HG03103 (cell line): ENCODE results near the gene CHDH.
A peak's percentile ranks its signal among the peaks of the same experiment; 100 is the strongest.

ENCODE experiments used
- ATAC-seq: cut with Tn5 transposase; IDR thresholded peaks from one replicate; pipeline ENCODE4 v1.9.1; 2021; ENCODE audit warnings: low read depth; ENCODE audit not compliant: unreplicated experiment

The CHDH gene

DNA sequence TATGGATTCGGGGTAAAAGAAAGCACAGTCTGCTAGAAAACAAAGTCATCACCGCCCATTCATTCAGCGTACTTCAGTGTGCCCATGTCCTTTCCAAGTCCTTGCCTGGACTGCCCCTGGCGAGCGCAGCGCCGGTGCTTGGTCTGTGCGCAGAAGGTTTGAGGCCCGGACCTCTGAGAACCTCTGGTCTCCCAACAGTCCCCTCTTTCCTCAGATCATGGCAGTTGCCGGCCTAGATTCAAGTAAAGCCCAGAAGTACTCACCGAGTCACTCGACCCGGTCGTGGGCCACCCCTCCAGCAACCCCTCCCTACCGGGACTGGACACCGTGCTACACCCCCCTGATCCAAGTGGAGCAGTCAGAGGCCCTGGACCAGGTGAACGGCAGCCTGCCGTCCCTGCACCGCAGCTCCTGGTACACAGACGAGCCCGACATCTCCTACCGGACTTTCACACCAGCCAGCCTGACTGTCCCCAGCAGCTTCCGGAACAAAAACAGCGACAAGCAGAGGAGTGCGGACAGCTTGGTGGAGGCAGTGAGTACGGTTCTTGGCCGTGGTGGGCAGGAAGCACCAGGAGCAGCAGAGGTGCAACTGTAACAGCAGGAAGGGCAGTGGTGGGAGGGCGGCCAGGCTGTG, 36.3 kb downstream of the CHDH start:
- ATAC-seq: no peak

DNA sequence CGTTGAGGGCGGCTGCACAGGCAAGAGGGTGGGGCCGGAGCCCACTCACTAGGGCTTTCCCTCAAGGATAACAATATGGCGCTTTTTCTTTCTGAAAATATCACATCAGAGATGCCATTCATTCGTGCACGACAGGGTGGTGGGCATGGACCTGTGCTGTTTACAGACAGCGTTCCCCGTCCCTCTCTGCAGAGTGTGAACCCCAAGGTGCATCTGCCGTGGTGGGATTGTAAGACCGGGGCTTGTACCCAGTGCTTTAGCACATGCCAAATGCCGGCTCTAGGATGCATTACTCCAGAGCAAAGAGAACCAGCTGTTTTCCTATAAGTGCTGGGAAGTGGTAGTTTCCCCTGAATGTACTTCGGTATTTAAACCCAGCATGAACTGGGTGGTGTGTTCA, 37.0 kb downstream of the CHDH start:
- ATAC-seq: no peak

DNA sequence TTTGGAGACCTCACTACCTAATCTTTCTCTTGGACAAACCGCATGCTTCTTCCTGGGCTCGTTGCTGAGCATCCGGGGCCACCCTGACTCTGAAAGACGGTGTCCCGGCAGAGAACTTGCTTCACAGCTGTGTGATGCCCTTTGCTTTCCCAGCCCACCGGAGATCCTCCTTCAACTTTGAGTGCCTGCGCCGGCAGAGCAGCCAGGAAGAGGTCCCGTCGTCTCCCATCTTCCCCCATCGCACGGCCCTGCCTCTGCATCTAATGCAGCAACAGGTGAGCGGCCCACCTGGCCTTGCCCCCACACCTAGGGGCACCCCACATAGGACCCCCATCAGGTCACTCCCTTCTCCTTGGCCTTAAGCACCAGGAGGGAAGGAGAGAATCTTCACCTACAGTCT, 37.7 kb downstream of the CHDH start:
- no peak for ATAC-seq

DNA sequence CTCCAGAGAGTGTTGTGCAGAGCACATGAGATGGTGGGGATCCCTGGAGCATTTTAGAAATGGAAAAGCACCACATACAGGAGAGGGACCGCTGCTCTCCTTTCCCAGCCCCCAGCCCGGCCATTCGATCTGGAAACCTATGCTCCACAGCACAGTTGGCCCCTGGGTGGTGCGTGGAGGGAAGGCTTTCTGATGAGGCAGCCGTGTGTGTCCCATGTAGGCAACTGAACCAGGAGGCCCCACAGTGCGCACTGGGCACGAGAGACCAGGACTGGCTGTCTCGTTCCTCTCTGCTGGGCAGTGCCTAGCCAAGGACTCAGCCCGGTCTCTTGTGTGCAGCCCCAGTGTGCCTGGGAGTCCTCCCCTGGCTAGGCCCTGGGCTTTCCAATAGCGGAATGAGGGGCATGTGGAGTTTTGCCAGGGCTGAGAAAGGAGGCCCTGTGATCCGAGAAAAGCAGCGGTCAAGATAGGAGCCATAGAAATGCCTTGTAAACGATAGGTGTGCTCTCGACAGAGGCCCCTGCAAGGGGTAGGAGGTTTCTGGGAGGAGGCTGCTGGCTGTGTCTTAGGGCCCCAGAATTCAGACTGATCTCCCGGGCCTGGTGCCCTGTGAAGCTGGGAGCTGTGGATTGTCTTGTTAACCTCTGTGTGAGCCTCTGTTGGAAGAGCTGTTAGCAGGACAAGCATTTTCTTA, 39.0 kb downstream of the CHDH start:
- ATAC-seq: no peak

DNA sequence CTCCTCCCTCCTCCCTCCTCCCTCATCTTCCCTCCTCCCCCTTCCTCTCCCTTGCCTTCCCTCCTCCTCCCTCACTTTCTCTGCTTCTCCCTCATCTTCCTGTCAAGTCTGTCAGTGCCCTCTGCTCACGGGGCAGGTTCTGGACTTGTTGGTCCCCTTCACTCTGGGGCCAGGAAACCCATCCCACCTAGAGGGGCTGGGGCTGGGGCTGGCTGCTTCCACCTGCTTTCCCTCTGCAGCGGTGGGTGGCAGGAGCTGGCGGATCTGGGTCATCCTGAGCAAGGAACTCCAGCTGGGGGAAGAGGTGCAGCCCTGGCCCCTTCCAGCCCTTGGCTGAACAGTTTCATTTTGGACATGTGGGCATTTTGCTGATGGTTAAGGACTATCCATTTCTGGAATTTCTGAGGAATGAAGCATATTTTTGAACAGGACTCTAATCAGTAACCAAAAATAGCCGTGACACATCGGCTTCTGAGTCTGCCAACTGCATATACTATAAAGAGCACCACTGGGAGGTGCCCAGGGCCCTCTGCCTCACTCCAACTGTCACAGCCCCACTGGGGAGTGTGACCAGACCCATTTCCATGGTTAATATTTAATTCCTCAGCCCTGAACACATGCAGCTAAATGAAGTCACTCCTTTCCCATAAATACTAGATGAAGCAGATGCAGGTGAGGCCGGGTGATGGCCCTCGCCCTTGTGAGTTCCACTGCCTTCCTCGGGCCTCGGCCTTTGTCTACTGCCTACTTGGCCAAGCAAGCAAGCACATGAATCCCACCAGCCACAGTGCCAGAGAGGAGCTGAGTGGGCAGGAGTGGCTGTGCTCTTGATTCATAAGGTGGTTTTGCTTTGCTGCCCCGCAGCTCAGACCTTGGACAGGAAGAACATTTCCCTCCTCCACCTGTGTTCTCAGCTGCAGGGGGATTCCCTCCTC, 39.8 kb downstream of the CHDH start:
- ATAC-seq: no peak

DNA sequence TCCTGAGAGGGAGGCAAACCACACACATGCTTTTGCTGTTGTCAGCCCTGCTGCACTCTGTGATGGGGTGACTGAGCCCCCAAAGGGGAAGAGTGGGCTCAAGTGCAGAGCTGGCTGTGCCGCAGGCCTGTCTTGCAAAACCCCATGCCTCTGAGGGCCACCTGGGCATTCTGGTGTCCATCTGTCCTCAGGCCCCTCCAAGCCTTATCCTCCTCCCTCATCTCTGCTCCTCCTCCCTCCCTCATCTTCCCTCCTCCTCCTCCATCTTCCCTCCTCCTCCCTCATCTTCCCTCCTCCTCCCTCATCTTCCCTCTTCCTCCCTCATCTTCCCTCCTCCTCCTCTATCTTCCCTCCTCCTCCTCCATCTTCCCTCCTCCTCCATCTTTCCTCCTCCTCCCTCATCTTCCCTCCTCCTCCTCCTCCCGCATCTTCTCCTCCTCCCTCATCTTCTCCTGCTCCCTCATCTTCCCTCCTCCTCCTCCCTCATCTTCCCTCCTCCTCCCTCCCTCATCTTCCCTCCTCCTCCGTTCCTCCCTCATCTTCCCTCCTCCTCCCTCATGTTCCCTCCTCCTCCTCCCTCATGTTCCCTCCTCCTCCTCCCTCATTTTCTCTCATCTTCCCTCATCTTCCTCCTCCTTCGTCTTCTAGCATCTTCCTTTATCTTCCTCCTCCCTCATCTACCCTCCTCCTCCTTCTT, 40.6 kb downstream of the CHDH start:
- ATAC-seq: no peak

DNA sequence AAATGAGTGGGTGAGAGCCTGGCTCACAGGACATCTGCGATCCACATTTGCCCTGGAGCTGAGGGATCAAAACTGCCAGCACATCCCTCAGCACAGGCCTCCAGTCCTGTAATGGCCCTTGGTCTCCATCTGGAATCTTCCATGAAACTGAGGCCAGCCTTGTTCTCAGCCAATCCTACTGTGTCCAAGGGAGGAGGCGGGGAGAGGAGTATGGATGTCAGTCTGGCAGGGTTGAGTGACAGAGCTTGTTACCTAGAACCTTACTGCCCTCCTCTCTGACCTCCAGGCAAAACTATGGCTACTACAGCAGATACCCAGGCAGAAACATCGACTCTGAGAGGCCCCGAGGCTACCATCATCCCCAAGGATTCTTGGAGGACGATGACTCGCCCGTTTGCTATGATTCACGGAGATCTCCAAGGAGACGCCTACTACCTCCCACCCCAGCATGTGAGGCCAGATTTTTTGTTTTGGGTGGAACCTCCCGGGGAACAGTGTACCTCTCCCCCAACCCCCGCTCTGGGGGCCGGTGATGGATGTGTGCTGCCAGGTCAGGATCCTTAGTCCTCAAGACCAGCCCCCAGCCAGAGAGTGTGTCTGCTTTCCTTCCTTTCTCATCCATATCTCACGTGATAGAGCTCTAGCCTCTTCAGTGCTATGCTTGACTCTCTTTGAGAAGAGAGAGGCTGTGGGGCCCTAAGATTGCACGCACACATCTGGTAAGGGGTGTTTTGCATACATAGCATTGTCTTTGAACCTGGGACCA, 41.3 kb downstream of the CHDH start:
- peak; percentile 87 for ATAC-seq

DNA sequence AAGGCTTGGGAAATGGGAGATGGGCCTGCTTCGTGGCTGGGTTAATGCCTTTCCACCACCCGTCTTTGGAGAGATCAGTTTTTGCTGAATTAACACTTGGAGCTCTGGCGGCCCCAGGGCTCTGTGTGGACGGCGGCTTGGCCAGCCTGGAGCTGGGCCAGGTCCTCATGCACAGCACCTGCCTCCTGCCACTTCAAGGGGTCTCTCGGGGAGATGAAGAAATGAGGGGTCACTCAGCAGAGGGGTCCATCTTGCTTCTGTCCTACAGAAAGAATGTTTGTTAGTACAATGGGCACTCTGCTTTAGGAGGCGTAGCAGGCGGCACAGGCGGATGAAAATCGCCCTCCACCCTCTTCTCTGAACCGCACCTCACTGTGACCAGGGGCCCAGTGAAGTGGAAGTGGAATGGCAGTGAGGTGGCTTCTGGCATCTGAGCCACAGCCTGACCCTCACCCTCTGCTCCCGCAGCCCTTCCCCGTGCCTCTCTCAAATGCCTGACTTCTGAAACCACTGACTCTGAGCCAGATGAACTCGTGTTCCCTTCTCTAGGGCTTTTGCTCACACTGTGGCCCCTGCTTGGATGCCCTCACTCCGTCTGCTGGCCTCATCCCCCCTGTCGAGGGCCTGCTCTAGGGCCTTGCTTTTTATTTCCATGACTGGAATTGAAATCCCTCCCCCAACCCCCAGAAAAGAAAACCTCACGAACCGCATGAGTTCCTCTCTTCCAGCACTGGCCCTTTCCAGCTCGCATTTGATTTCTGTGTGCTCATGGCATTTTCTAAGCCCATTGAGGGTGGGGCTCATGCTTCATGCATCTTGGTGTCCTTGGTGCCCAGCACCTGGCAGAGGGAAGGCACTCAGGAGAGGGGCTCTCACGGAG, 42.2 kb downstream of the CHDH start:
- no peak for ATAC-seq

DNA sequence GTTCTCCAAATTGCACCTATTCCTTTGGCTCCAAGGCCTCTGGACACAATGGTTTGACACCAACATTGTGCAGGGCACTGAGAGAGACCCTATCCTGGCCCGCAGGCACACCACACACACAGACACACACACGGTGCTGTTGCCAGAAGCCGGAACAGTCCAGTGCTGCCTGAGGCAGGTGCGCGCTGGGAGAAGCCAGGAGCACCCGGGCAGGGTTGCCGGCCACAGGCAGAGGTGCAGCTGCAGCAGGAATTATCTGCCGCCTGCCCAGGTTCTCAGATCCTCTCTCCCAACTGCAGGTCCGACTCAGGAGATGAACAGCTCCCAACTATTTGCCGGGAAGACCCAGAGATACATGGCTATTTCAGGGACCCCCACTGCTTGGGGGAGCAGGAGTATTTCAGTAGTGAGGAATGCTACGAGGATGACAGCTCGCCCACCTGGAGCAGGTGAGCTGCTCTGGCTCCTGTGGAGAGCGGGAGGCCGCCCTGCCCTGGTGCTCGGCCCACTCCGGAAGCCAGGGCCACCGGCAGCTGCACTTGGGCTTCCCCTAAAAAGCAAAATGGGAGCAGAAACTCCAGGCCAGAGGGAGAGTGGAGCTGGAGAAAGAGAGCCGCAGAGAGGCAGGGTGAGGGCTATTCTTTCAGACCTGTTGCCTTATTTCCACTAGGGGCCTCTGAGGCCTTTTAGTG, 42.9 kb downstream of the CHDH start:
- ATAC-seq: no peak

DNA sequence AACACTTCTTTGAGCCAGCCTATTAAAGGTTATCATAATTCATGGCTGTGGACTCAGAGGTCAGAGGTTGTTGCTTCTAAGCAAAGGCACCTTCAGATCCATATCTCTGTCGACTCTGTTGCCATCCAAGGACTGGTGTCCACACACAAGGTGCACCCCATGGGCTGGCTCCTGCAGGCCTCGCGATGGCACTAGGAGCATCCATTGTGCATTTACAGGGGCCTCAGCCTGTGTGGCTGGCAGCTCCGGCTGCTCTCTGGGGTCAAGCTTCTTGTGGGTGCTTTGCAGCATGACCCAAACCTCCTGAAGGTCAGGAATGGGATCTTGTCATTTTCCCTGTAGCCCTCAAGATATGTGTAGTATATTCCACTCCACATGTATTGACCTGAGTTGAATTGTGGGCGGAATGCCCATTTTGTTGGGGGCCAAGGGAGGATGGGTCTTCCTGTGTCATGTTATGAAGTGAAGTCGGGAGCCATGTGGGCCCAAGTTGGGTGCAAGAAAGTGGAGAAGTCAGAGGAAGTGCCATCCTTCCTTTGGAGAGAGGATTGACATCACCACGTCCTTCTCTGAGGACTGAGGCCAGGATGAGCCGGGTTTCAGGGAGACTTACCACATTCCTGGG, 43.9 kb downstream of the CHDH start:
- ATAC-seq: no peak

DNA sequence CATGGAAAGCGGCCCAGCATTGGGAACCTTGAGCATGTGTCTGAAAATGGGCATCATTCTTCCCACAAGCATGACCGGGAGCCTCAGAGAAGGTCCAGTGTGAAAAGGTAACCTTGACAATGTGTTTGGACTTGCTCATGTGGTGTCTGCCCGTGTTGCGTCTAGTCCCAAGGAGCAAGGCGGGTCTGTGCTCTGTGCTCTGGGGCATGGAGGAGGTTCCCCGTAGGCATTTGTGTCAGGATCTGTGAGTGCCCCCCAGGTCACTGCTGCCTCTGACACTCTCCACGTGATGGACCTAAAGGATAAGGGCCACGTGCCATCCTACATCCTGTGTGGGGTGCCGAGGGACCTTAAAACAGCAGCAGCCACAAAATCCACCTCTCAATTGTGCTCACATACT, 44.9 kb downstream of the CHDH start:
- no peak for ATAC-seq

DNA sequence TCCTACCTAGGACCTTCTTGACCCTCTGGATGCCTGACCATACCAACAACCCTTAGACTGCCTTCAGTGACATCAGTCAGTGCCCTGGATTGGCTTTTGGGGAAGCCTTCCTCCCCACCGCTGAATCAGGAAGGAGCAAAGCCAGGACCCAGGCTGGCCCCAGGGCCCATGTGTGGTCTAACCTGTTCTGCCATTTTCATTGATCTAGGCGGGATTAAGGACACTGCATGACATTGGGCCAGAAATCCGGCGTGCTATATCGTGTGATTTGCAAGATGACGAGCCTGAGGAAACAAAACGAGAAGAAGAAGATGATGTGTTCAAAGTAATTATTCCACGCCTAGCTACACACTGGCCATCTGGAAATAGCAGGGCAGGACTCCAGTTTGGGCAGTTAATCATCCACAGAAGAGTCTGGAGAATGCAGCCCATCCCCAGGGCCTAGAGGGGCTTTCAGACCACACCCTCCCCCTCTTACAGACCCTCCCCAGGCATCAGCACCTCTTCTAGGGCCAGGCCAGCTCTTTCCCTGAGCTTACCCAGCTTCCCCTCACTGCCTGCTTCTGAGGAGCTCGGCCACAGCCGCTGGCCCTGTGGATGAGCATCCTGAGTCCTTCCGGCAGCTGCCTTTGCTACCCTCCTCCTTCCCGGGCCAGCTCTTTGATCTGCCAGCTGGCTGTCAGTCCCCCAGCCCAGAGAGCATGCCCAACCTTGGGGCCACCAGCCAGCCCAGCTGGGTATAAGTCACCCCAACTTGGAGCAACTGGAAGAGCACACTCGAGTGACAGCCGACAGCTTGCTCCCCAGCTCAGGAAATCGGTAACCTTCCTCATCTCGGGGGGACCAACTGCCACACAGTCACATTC, 45.9 kb downstream of the CHDH start:
- no peak for ATAC-seq

DNA sequence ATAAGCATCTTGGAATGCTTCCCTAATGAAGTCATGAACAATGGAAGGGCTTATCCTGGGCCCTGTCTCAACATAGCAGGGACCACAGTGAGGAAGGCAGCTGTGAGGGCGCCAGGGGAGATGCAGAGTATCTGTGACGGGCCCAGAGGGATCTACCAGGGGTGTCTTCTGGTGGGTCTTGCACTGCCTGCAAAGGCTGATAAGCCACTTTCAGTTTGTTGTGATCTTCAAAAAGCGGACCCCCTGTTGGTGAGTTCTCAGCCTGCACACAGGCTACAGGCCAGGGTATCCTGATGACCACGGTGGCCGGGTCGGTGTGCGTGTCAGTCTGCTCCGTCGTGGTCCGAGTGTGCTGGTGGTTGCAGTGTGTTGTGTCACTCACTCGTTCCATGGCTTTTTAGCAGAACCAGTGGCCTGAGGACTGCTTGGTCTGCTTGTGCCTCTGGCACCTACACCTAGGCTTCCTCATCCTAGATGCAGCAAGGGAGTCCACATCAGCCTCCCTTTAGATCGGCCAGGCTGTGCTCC, 46.8 kb downstream of the CHDH start:
- ATAC-seq: no peak

DNA sequence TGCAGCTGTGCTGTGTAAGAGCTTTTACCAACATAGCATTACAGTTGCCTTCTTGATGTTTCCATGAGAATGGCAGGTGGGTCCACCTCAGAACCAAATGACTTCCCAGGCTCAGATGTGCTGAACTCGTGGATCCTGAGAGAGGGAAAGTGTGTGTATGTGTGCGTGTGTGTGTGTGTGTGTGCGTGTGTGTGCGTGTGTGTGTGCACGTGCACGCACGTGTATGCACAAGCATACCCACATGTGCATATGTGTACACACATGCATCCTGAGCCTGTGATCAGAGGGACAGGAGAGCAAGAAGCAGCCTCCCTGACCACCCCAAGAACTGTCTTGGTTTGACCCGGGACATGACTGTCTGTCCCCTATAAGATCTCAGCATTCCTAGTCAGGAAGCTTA, 48.1 kb downstream of the CHDH start:
- no peak for ATAC-seq

DNA sequence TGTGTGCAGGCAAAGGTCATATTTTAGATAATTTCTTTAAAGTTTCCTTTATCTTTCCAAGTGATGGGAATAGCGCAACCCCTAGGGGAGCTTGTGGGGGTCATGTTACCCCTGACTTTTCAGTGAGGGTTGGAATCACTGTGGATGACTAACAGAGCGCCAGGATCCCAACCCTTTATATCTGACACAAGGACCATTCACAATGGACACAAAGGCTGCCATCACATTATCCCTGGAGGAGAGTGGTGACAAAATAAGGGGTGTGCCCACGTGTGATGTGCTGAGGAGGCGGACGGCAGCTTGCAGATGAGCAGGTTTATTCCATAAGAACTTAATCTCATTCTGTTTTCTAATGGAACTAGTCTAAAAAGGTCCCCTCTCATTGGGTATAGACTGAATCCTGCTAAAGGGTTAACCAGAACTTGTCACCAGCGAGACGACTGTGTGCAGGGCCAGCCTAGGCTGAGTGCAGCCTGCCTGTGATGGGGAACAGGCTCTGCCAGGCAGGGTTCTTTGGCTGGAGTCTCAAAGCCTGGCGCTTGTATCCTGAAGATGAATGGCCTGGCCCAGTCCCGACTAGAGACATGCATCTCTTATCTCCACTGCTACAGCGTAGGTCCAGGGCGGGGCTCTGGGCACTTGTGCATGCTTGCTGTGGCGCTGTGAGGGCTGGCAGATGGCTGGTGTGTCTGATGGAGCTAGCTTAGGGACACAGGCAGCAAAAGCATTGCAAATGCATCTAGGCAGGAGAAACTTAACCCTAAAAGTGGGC, 50.2 kb downstream of the CHDH start:
- no peak for ATAC-seq

DNA sequence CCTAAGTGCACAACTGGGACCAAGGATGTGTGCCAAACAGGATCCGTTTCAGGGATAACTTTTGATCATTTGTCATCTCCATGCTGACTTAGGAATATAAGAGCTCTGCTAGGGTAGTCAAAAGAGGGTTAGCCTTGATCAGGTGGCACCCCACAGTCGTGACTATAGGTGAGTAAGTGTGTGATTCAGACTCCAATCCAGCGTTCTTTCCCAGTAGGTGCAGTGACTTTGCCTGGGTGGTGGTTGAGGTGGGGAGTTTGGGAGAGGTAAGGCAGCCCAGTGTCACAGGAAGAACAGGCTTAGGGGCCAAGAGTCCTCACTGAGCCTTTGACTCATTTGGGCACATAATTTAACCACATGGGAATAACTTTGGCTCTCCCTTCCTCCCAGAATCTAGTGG, 51.0 kb downstream of the CHDH start:
- no peak for ATAC-seq
